ENCODE results near the gene NOXRED1.

NOXRED1 gene

GRCh38 chr14:77369285-77369684 is 54.0 kb downstream of the NOXRED1 start:
- Histone ChIP-seq H3K27ac (no peak overlapping the region), H3K4me3 (no peak overlapping the region)
- DNase-seq (ENCODE audit: low spot score): no peak
- no peak for TF ChIP-seq CTCF (IDR thresholded peaks at IDR 0.05)

- no peak for TF ChIP-seq CTCF (IDR thresholded peaks at IDR 0.05)
- no peak for DNase-seq (ENCODE audit: low spot score)
- Histone ChIP-seq H3K4me3 (no peak overlapping the region), H3K27ac (no peak overlapping the region)
Measured at GRCh38 chr14:77364146-77364545, 59.2 kb downstream of the NOXRED1 start.

- DNase-seq (ENCODE audit: low spot score): no peak
- no peak for TF ChIP-seq CTCF (IDR thresholded peaks at IDR 0.05)
Measured at GRCh38 chr14:77359626-77360025, 63.7 kb downstream of the NOXRED1 start.

GRCh38 chr14:77356899-77357298 is 66.4 kb downstream of the NOXRED1 start:
- no peak for DNase-seq (ENCODE audit: low spot score)
- no peak for TF ChIP-seq CTCF (IDR thresholded peaks at IDR 0.05)
- Histone ChIP-seq H3K27ac (no peak overlapping the region), H3K4me3 (no peak overlapping the region)

More at GRCh38 chr14:77359626-77360025, 63.7 kb downstream of the NOXRED1 start:
- Histone ChIP-seq H3K27ac (no peak overlapping the region), H3K4me3 (no peak overlapping the region)

- no peak overlapping the region for H3K27ac ChIP-seq
- DNase-seq (ENCODE audit: low spot score): no peak
- H3K4me3 ChIP-seq: no peak overlapping the region
- no peak for TF ChIP-seq CTCF (IDR thresholded peaks at IDR 0.05)
Measured at GRCh38 chr14:77355811-77356210, 67.5 kb downstream of the NOXRED1 start.

- no peak for DNase-seq (ENCODE audit: low spot score)
Measured at GRCh38 chr14:77353469-77354141, 69.7 kb downstream of the NOXRED1 start.

More at GRCh38 chr14:77353469-77354141, 69.7 kb downstream of the NOXRED1 start:
- Histone ChIP-seq H3K27ac (no peak overlapping the region), H3K4me3 (no peak overlapping the region)
- no peak for TF ChIP-seq CTCF (IDR thresholded peaks at IDR 0.05)
